ENCODE data around the gene COL12A1.
A peak's percentile ranks its signal among the peaks of the same experiment; 100 is the strongest.
"Not testable (repeated sequence)": the region's sequence is repeated elsewhere in the genome, so short reads cannot be mapped to it uniquely, and the experiment has no call there.

Gene COL12A1

GRCh38 chr6:75213112-75213511 is 7.3 kb upstream of the COL12A1 start:
- FAIRE-seq (no peak), DNase-seq (ENCODE audit: low spot score) (no peak)

- DNase-seq (ENCODE audit: low spot score) (no peak), FAIRE-seq (no peak)
These were observed 6.2 kb upstream of the COL12A1 start for GRCh38 chr6:75211920-75212590.

- DNase-seq (ENCODE audit: low spot score) (peak; percentile 39), FAIRE-seq (no peak)
These were observed 5.3 kb upstream of the COL12A1 start for GRCh38 chr6:75210885-75211739.

- FAIRE-seq (no peak), DNase-seq (ENCODE audit: low spot score) (no peak)
These were observed 3.4 kb upstream of the COL12A1 start for GRCh38 chr6:75209184-75209723.

GRCh38 chr6:75208298-75209183 is 2.7 kb upstream of the COL12A1 start:
- peak; percentile 76 for DNase-seq (ENCODE audit: low spot score)
- FAIRE-seq = no peak

GRCh38 chr6:75206576-75207342 is 906 bp upstream of the COL12A1 start:
- DNase-seq (ENCODE audit: low spot score) (no peak), FAIRE-seq (no peak)

- peak; percentile 72 for DNase-seq (ENCODE audit: low spot score)
- FAIRE-seq = peak; percentile 58
These were observed 686 bp downstream of the COL12A1 start for GRCh38 chr6:75204959-75205775.

GRCh38 chr6:75204217-75204958 is 1.5 kb downstream of the COL12A1 start:
- FAIRE-seq (no peak), DNase-seq (ENCODE audit: low spot score) (peak; percentile 72)

GRCh38 chr6:75203721-75204120 is 2.1 kb downstream of the COL12A1 start:
- FAIRE-seq (no peak), DNase-seq (ENCODE audit: low spot score) (no peak)

GRCh38 chr6:75202676-75203131 is 3.1 kb downstream of the COL12A1 start:
- FAIRE-seq (no peak), DNase-seq (ENCODE audit: low spot score) (no peak)

- FAIRE-seq = no peak
- DNase-seq (ENCODE audit: low spot score) = no peak
These were observed 3.8 kb downstream of the COL12A1 start for GRCh38 chr6:75201901-75202672.

GRCh38 chr6:75201021-75201420 is 4.8 kb downstream of the COL12A1 start:
- FAIRE-seq (no peak), DNase-seq (ENCODE audit: low spot score) (no peak)

GRCh38 chr6:75199889-75200288 is 6.0 kb downstream of the COL12A1 start:
- no peak for DNase-seq (ENCODE audit: low spot score)

GRCh38 chr6:75196081-75196687 is 9.7 kb downstream of the COL12A1 start:
- DNase-seq (ENCODE audit: low spot score) = no peak
- FAIRE-seq = no peak

More at GRCh38 chr6:75199889-75200288, 6.0 kb downstream of the COL12A1 start:
- no peak for FAIRE-seq

GRCh38 chr6:75188221-75188925 is 17.5 kb downstream of the COL12A1 start:
- DNase-seq (ENCODE audit: low spot score) = no peak
- FAIRE-seq = no peak

- FAIRE-seq; DNase-seq (ENCODE audit: low spot score): not testable (repeated sequence)
These were observed 19.3 kb downstream of the COL12A1 start for GRCh38 chr6:75186581-75186980.

GRCh38 chr6:75183099-75183541 is 22.7 kb downstream of the COL12A1 start:
- no peak for DNase-seq (ENCODE audit: low spot score)
- FAIRE-seq = no peak
